Spleen (tissue), 11 donors: ENCODE results near the gene FOXK2. TPM values are rescaled to one million over a fixed set of nuclear protein-coding genes. Genes with fewer than 3 reads are reported as not detected.

Source experiments
- DNase-seq: peaks from one replicate; pipeline ENCODE4 v3.0.0-alpha.2; 2020
- H3K27ac ChIP-seq, 8 donors: fragments of 200-600 bp; sonication (generic) in 7 of 8; 1 replicate in 4 of 8; 2 replicates in 4 of 8; pipeline versions ENCODE4 v1.5.0 to v1.8.0; 2016 to 2021; ENCODE audit warnings: inconsistent platforms in 4 of 8, mild to moderate bottlenecking in 4 of 8, moderate library complexity in 1 of 8
- H3K27me3 ChIP-seq, 7 donors: fragments of 200-600 bp; sonication (generic) in 6 of 7; replicated peaks in 1 of 7; 1 replicate in 4 of 7; 2 replicates in 3 of 7; pipeline versions ENCODE4 v1.5.0 to v1.8.0; 2016 to 2021; ENCODE audit warnings: inconsistent platforms in 3 of 7, mild to moderate bottlenecking in 1 of 7
- H3K36me3 ChIP-seq, 6 donors: fragments of 200-600 bp; sonication (generic) in 5 of 6; 1 replicate in 4 of 6; 2 replicates in 2 of 6; pipeline versions ENCODE4 v1.5.0 to v1.8.0; 2016 to 2021; ENCODE audit warnings: inconsistent platforms in 2 of 6
- H3K4me1 ChIP-seq, 6 donors: fragments of 200-600 bp; sonication (generic) in 5 of 6; 1 replicate in 3 of 6; 2 replicates in 3 of 6; pipeline versions ENCODE4 v1.5.0 to v1.8.0; 2016 to 2021; ENCODE audit warnings: inconsistent platforms in 3 of 6
- H3K4me3 ChIP-seq, 8 donors: fragments of 200-600 bp; sonication (generic) in 7 of 8; 1 replicate in 4 of 8; 2 replicates in 4 of 8; pipeline versions ENCODE4 v1.5.0 to v1.8.0; 2016 to 2021; ENCODE audit warnings: inconsistent platforms in 4 of 8, mild to moderate bottlenecking in 4 of 8, moderate library complexity in 2 of 8
- H3K9me3 ChIP-seq, 8 donors: fragments of 200-600 bp; sonication (generic) in 7 of 8; 1 replicate in 4 of 8; 2 replicates in 4 of 8; pipeline versions ENCODE4 v1.5.0 to v1.8.0; 2016 to 2021; ENCODE audit warnings: inconsistent platforms in 4 of 8
- CTCF ChIP-seq, 11 experiments: fragments of 200-600 bp in 7 of 11; fragments of 450-650 bp in 4 of 11; sonication (generic) in 4 of 11; IDR thresholded peaks in 8 of 11; conservative IDR thresholded peaks in 3 of 11; 1 replicate in 7 of 11; 2 replicates in 4 of 11; pipeline versions ENCODE4 v1.4.0 to v1.8.0; 2016 to 2021; ENCODE audit warnings: antibody characterized with exemption in 11 of 11, inconsistent platforms in 4 of 11, mild to moderate bottlenecking in 1 of 11
- POLR2A ChIP-seq, 3 donors: fragments of 450-650 bp; IDR thresholded peaks; one replicate each; pipeline ENCODE4 v1.5.1; 2017; ENCODE audit warnings: antibody characterized with exemption in 3 of 3, mild to moderate bottlenecking in 1 of 3
- POLR2AphosphoS5 ChIP-seq, 3 donors: sonication (generic); formaldehyde crosslinking; IDR thresholded peaks; one replicate each; pipeline ENCODE4 v1.5.1; 2017; ENCODE audit warnings: antibody characterized with exemption in 3 of 3
- WGBS, 5 donors: extraction: QIAGEN DNeasy Blood & Tissue Kit in 3 of 5; methylation state at CpG; one replicate each; pipeline versions ENCODE4 v1.1.5 to v1.1.7; 2013 to 2018; 5-methylcytosine and 5-hydroxymethylcytosine counted together
- intact Hi-C: fragments of 100-400 bp; cut with DNase I; formaldehyde crosslinking; loops from one replicate; pipeline ENCODE4 v1.15.0; 2023; ENCODE audit warnings: low total_unique reads
- polyA plus RNA-seq, 3 donors: library from polyadenylated mRNA; stranded (reverse); fragments of 200-250 nt; gene quantifications; one replicate each; pipeline ENCODE4 v1.2.1, GENCODE V29; 2013
- total RNA-seq, 7 donors: library from RNA; depleted of rRNA in 3 of 7; stranded (reverse); fragments of >200 nt in 3 of 7; fragmentation: NEBNext Ultra II Directional in 4 of 7; extraction: Animal tissue kit (Norgen Biotek cat#: 25700) in 4 of 7; gene quantifications; one replicate each; pipeline versions ENCODE4 v1.1.0 to v1.2.1, GENCODE V29; 2016 to 2021
- donor health status: healthy with polysubstance abuse.
- donor health status: DM: no; HTN: no; CAD: no; lungs with moderate emphysema.
- donor health status: DM: no; HTN: no; CAD: no.
- donor health status: Bipolar disorder and iron deficiency.
- donor health status: healthy.
- donor health status: DM: no; HTN: no; CAD: no.
- donor health status: DM: yes; HTN: yes; CAD: no.

FOXK2 gene
- total and polyA plus RNA-seq, 10 donors, result 10.4 to 55.1 (median 45.2) TPM

GRCh38 chr17:82475458-82475857, 44.1 kb upstream of the FOXK2 start:
- no peak overlapping the region for H3K27ac ChIP-seq
- intact Hi-C loops, result no loop called here
- no peak for DNase-seq
- H3K9me3 ChIP-seq, result no peaks in the 10 kb centered on the region
- H3K27me3 ChIP-seq, result no peaks in the 10 kb centered on the region
- H3K4me3 ChIP-seq, result no peak overlapping the region
- WGBS, 5 donors, result 85 to 97% (median 90%) methylated on average over 8 of the region's 8 CpGs
- H3K36me3 ChIP-seq, result peaks cover 4 to 99% (median 88%) of the 10 kb centered on the region in 6 donors
- peaks cover 0 to 21% (median 0%) of the 10 kb centered on the region in 6 donors for H3K4me1 ChIP-seq
- TF ChIP-seq POLR2A (IDR thresholded peaks at IDR 0.05) (no peak), POLR2AphosphoS5 (IDR thresholded peaks at IDR 0.05) (no peak), CTCF (IDR thresholded peaks at IDR 0.05 in 8 of 11, conservative IDR thresholded peaks at IDR 0.05 in 3 of 11) (no peak)

- DNase-seq, result no peak
- TF ChIP-seq POLR2AphosphoS5 (IDR thresholded peaks at IDR 0.05) (no peak), CTCF (IDR thresholded peaks at IDR 0.05 in 8 of 11, conservative IDR thresholded peaks at IDR 0.05 in 3 of 11) (no peak), POLR2A (IDR thresholded peaks at IDR 0.05) (no peak)
- Histone ChIP-seq H3K4me1 (peaks cover 0 to 21% (median 0%) of the 10 kb centered on the region in 6 donors), H3K27ac (no peak overlapping the region), H3K9me3 (no peaks in the 10 kb centered on the region), H3K27me3 (no peaks in the 10 kb centered on the region), H3K36me3 (peaks cover 0 to 100% (median 93%) of the 10 kb centered on the region in 6 donors), H3K4me3 (no peak overlapping the region)
- intact Hi-C loops, result no loop called here
- WGBS, 5 donors, result 76 to 86% (median 83%) methylated on average over 8 of the region's 8 CpGs
These were observed 41.6 kb upstream of the FOXK2 start for GRCh38 chr17:82477934-82478333.

- Histone ChIP-seq H3K27me3 (no peaks in the 10 kb centered on the region), H3K27ac (no peak overlapping the region), H3K4me3 (no peak overlapping the region), H3K4me1 (peaks cover 0 to 21% (median 0%) of the 10 kb centered on the region in 6 donors), H3K36me3 (peaks cover 2 to 100% (median 93%) of the 10 kb centered on the region in 6 donors), H3K9me3 (no peaks in the 10 kb centered on the region)
- no peak for TF ChIP-seq CTCF (IDR thresholded peaks at IDR 0.05 in 8 of 11, conservative IDR thresholded peaks at IDR 0.05 in 3 of 11)
- no peak for TF ChIP-seq POLR2A (IDR thresholded peaks at IDR 0.05)
- no peak for TF ChIP-seq POLR2AphosphoS5 (IDR thresholded peaks at IDR 0.05)
- 79 to 95% (median 93%) methylated on average over 5 of the region's 5 CpGs for WGBS, 5 donors
- DNase-seq, result no peak
- intact Hi-C loops, result no loop called here
These were observed 39.9 kb upstream of the FOXK2 start for GRCh38 chr17:82479602-82480001.

GRCh38 chr17:82480318-82480717, 39.2 kb upstream of the FOXK2 start:
- intact Hi-C loops, result no loop called here

More at GRCh38 chr17:82480318-82480717, 39.2 kb upstream of the FOXK2 start:
- 88 to 95% (median 90%) methylated on average over 8 to 9 of the region's 9 CpGs for WGBS, 5 donors
- Histone ChIP-seq H3K27ac (no peak overlapping the region), H3K9me3 (no peaks in the 10 kb centered on the region), H3K4me1 (peaks cover 0 to 21% (median 0%) of the 10 kb centered on the region in 6 donors), H3K4me3 (no peak overlapping the region), H3K36me3 (peaks cover 3 to 100% (median 95%) of the 10 kb centered on the region in 6 donors), H3K27me3 (no peaks in the 10 kb centered on the region)
- DNase-seq, result no peak
- TF ChIP-seq POLR2AphosphoS5 (IDR thresholded peaks at IDR 0.05), result no peak
- no peak for TF ChIP-seq CTCF (IDR thresholded peaks at IDR 0.05 in 8 of 11, conservative IDR thresholded peaks at IDR 0.05 in 3 of 11)
- no peak for TF ChIP-seq POLR2A (IDR thresholded peaks at IDR 0.05)
